GM23338 (cell line): ENCODE measurements around the gene RMDN3. TPM values are rescaled to one million over a fixed set of nuclear protein-coding genes. Genes with fewer than 3 reads are reported as not detected.
A peak's percentile ranks its signal among the peaks of the same experiment; 100 is the strongest.

Experiments used
- ATAC-seq: fragments of 200-7000 bp; cut with Tn5 transposase; 3 replicates; pipeline ENCODE4 v1.9.1; 2020
- DNase-seq: peaks from one replicate; pipeline ENCODE4 v3.0.0-alpha.2; 2015; ENCODE audit warnings: low spot score
- H2AFZ ChIP-seq: fragments of 200-600 bp; sonication (generic); 2 replicates; pipeline ENCODE4 v1.8.0; 2016; ENCODE audit warnings: antibody characterized with exemption, mild to moderate bottlenecking, moderate library complexity
- H3F3A ChIP-seq: fragments of 200-600 bp; sonication (generic); replicated peaks from 2 replicates; pipeline ENCODE4 v1.8.0; 2017; ENCODE audit warnings: antibody characterized with exemption, mixed run types, low read depth
- H3K27ac ChIP-seq: fragments of 200-600 bp; sonication (generic); 2 replicates; pipeline ENCODE4 v1.6.1; 2016; ENCODE audit warnings: low read depth
- H3K27me3 ChIP-seq: fragments of 200-600 bp; sonication (generic); 2 replicates; pipeline ENCODE4 v1.8.0; 2016; ENCODE audit warnings: mild to moderate bottlenecking, mixed run types, moderate library complexity; ENCODE audit not compliant: insufficient read depth
- H3K36me3 ChIP-seq: fragments of 200-600 bp; sonication (generic); 2 replicates; pipeline ENCODE4 v1.8.0; 2016; ENCODE audit warnings: mild to moderate bottlenecking; ENCODE audit not compliant: insufficient read depth
- H3K4me1 ChIP-seq: fragments of 200-600 bp; sonication (generic); 2 replicates; pipeline ENCODE4 v1.8.0; 2016; ENCODE audit warnings: mild to moderate bottlenecking, moderate library complexity; ENCODE audit not compliant: insufficient read depth
- H3K4me2 ChIP-seq: fragments of 200-600 bp; sonication (generic); 2 replicates; pipeline ENCODE4 v1.7.1; 2017; ENCODE audit warnings: mixed run types
- H3K4me3 ChIP-seq: fragments of 200-600 bp; sonication (generic); 2 replicates; pipeline ENCODE4 v1.6.1; 2016; ENCODE audit warnings: mixed run types
- H3K79me2 ChIP-seq: fragments of 200-600 bp; sonication (generic); replicated peaks from 2 replicates; pipeline ENCODE4 v1.8.0; 2017; ENCODE audit warnings: mild to moderate bottlenecking; ENCODE audit not compliant: insufficient read depth
- H3K9me2 ChIP-seq: fragments of 200-600 bp; sonication (generic); 2 replicates; pipeline ENCODE4 v1.8.0; 2017; ENCODE audit not compliant: insufficient read depth
- H4K20me1 ChIP-seq: fragments of 200-600 bp; sonication (generic); replicated peaks from 2 replicates; pipeline ENCODE4 v1.8.0; 2017; ENCODE audit warnings: mild to moderate bottlenecking; ENCODE audit not compliant: insufficient read depth
- H3K27ac Mint-ChIP-seq: 2 replicates; pipeline ENCODE4 v1.8.0; 2020; ENCODE audit warnings: inconsistent platforms, mild to moderate bottlenecking, moderate library complexity, mixed read lengths
- H3K27me3 Mint-ChIP-seq: 3 replicates; pipeline ENCODE4 v1.8.0; 2022; ENCODE audit warnings: low read depth, mild to moderate bottlenecking, moderate library complexity, mixed read lengths, inconsistent platforms; ENCODE audit not compliant: insufficient read depth, poor library complexity
- H3K36me3 Mint-ChIP-seq: 3 replicates; pipeline ENCODE4 v1.8.0; 2021; ENCODE audit warnings: low read depth, mild to moderate bottlenecking, inconsistent platforms, moderate library complexity, mixed read lengths
- H3K4me1 Mint-ChIP-seq: 3 replicates; pipeline ENCODE4 v1.8.0; 2020; ENCODE audit warnings: mild to moderate bottlenecking, inconsistent platforms, mixed read lengths
- H3K4me3 Mint-ChIP-seq: 3 replicates; pipeline ENCODE4 v1.8.0; 2021; ENCODE audit warnings: moderate library complexity, mild to moderate bottlenecking, inconsistent platforms, mixed read lengths
- H3K9me3 Mint-ChIP-seq: 3 replicates; pipeline ENCODE4 v1.8.0; 2020; ENCODE audit warnings: moderate library complexity, mild to moderate bottlenecking, inconsistent platforms, mixed read lengths
- CREB1 ChIP-seq: fragments of 250-450 bp; sonication (Bioruptor Pico); IDR thresholded peaks from 2 replicates; pipeline ENCODE4 v1.5.0; 2020; ENCODE audit warnings: low read depth, mild to moderate bottlenecking, moderate library complexity
- CTCF ChIP-seq, 2 experiments: fragments of 200-600 bp in 1 of 2; sonication (generic) in 1 of 2; conservative IDR thresholded peaks; 2 replicates each; pipeline versions ENCODE4 v1.5.1 to v1.6.1; 2016 to 2017; ENCODE audit warnings: antibody characterized with exemption in 2 of 2, low read depth in 2 of 2, mild to moderate bottlenecking in 2 of 2, moderate library complexity in 1 of 2
- EZH2 ChIP-seq: fragments of 200-600 bp; sonication (generic); IDR thresholded peaks from one replicate; pipeline ENCODE4 v1.8.0; 2017; ENCODE audit warnings: antibody characterized with exemption, mild to moderate bottlenecking, low read depth; ENCODE audit not compliant: unreplicated experiment
- EZH2phosphoT487 ChIP-seq: fragments of 200-600 bp; sonication (generic); IDR thresholded peaks from one replicate; pipeline ENCODE4 v1.8.1; 2018; ENCODE audit warnings: antibody characterized with exemption; ENCODE audit not compliant: unreplicated experiment
- JUNB ChIP-seq: IDR thresholded peaks from one replicate; pipeline ENCODE4 v1.6.1; 2016; ENCODE audit warnings: antibody characterized with exemption; ENCODE audit not compliant: unreplicated experiment
- NANOG ChIP-seq: IDR thresholded peaks from 2 replicates; pipeline ENCODE4 v1.6.1; 2016; ENCODE audit warnings: antibody characterized with exemption, borderline replicate concordance
- POLR2AphosphoS5 ChIP-seq: IDR thresholded peaks from 2 replicates; pipeline ENCODE4 v1.6.1; 2016; ENCODE audit warnings: antibody characterized with exemption, low read depth
- REST ChIP-seq: IDR thresholded peaks from one replicate; pipeline ENCODE4 v1.6.1; 2018; ENCODE audit warnings: antibody characterized with exemption; ENCODE audit not compliant: unreplicated experiment
- STAT1 ChIP-seq: IDR thresholded peaks from one replicate; pipeline ENCODE4 v1.6.1; 2016; ENCODE audit warnings: antibody characterized with exemption; ENCODE audit not compliant: unreplicated experiment
- ZNF114 ChIP-seq: fragments of 250-450 bp; sonication (Bioruptor Pico); IDR thresholded peaks from 2 replicates; pipeline ENCODE4 v1.5.0; 2020; ENCODE audit warnings: mild to moderate bottlenecking, moderate library complexity
- polyA plus RNA-seq: library from polyadenylated mRNA; unstranded; fragments of >200 nt; fragmentation: Nextera tagmentation; extraction: Ambion mirVana; gene quantifications from 2 replicates; pipeline ENCODE4 v1.2.1, GENCODE V29; 2016
- total RNA-seq: library from RNA; depleted of rRNA; stranded (reverse); fragments of >200 nt; shearing (Covaris generic); gene quantifications from 2 replicates; pipeline ENCODE4 v1.2.3, GENCODE V29; 2014
- TF ChIP-seq, protein P1 (sequence below): fragments of 250-450 bp; sonication (Bioruptor Pico); IDR thresholded peaks from 2 replicates; pipeline ENCODE4 v1.5.0; 2020; ENCODE audit warnings: mild to moderate bottlenecking, moderate library complexity
- TF ChIP-seq, protein P2 (sequence below): IDR thresholded peaks from 2 replicates; pipeline ENCODE4 v1.6.1; 2016; ENCODE audit warnings: antibody characterized with exemption

Gene RMDN3
- total and polyA plus RNA-seq, 2 experiments from 2014 or later: 15.6 to 17.0 TPM

DNA sequence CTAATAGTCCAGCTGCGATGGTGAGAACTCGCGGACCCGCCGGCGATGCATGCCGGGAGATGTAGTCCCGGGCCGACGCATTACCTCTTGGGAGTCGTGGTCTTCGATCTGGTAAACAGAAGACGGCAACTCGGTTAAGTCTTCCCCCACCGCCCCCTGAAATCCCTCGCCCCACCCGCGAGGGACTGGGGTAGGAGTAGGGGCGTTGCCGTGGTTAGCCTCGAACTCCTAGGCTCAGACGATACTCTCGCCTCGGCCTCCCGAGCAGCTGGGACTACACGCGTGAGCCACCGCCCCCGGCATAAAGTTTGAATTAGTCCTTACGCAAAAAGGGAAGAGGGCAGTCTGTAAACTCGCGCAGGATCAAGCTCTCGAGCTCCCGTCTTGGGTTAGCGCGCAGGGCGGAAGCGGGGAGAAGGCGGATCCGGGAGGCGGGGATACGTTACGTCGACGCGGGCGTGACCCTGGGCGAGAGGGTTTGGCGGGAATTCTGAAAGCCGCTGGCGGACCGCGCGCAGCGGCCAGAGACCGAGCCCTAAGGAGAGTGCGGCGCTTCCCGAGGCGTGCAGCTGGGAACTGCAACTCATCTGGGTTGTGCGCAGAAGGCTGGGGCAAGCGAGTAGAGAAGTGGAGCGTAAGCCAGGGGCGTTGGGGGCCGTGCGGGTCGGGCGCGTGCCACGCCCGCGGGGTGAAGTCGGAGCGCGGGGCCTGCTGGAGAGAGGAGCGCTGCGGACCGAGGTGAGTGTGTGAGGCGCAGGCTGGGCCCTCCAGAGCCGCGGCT lies 60.2 kb downstream of the RMDN3 start, which contains the start of gene RAD51:
RAD51 (plus strand) TSS at position 487 of the 781 bp plus-strand sequence. CDS start 3,585 bp downstream, outside the sequence.
- peaks cover 15% of the 10 kb centered on the region for H3F3A ChIP-seq
- Mint-ChIP-seq H3K4me3 (peak within 1 kb of the TSS; percentile 100), H3K9me3 (no peaks in the 10 kb centered on the region), H3K27ac (peak within 1 kb of the TSS; percentile 97), H3K36me3 (peaks cover 30% of the 10 kb centered on the region), H3K4me1 (peaks cover 9% of the 10 kb centered on the region), H3K27me3 (peaks cover 15% of the 10 kb centered on the region)
- H2AFZ ChIP-seq: peak within 1 kb of the TSS; percentile 99
- peak; percentile 93; the same call in 1 of the 2 replicates for TF ChIP-seq POLR2AphosphoS5
- TF ChIP-seq EZH2: no peak
- TF ChIP-seq EZH2phosphoT487: no peak
- TF ChIP-seq, protein P1, sequence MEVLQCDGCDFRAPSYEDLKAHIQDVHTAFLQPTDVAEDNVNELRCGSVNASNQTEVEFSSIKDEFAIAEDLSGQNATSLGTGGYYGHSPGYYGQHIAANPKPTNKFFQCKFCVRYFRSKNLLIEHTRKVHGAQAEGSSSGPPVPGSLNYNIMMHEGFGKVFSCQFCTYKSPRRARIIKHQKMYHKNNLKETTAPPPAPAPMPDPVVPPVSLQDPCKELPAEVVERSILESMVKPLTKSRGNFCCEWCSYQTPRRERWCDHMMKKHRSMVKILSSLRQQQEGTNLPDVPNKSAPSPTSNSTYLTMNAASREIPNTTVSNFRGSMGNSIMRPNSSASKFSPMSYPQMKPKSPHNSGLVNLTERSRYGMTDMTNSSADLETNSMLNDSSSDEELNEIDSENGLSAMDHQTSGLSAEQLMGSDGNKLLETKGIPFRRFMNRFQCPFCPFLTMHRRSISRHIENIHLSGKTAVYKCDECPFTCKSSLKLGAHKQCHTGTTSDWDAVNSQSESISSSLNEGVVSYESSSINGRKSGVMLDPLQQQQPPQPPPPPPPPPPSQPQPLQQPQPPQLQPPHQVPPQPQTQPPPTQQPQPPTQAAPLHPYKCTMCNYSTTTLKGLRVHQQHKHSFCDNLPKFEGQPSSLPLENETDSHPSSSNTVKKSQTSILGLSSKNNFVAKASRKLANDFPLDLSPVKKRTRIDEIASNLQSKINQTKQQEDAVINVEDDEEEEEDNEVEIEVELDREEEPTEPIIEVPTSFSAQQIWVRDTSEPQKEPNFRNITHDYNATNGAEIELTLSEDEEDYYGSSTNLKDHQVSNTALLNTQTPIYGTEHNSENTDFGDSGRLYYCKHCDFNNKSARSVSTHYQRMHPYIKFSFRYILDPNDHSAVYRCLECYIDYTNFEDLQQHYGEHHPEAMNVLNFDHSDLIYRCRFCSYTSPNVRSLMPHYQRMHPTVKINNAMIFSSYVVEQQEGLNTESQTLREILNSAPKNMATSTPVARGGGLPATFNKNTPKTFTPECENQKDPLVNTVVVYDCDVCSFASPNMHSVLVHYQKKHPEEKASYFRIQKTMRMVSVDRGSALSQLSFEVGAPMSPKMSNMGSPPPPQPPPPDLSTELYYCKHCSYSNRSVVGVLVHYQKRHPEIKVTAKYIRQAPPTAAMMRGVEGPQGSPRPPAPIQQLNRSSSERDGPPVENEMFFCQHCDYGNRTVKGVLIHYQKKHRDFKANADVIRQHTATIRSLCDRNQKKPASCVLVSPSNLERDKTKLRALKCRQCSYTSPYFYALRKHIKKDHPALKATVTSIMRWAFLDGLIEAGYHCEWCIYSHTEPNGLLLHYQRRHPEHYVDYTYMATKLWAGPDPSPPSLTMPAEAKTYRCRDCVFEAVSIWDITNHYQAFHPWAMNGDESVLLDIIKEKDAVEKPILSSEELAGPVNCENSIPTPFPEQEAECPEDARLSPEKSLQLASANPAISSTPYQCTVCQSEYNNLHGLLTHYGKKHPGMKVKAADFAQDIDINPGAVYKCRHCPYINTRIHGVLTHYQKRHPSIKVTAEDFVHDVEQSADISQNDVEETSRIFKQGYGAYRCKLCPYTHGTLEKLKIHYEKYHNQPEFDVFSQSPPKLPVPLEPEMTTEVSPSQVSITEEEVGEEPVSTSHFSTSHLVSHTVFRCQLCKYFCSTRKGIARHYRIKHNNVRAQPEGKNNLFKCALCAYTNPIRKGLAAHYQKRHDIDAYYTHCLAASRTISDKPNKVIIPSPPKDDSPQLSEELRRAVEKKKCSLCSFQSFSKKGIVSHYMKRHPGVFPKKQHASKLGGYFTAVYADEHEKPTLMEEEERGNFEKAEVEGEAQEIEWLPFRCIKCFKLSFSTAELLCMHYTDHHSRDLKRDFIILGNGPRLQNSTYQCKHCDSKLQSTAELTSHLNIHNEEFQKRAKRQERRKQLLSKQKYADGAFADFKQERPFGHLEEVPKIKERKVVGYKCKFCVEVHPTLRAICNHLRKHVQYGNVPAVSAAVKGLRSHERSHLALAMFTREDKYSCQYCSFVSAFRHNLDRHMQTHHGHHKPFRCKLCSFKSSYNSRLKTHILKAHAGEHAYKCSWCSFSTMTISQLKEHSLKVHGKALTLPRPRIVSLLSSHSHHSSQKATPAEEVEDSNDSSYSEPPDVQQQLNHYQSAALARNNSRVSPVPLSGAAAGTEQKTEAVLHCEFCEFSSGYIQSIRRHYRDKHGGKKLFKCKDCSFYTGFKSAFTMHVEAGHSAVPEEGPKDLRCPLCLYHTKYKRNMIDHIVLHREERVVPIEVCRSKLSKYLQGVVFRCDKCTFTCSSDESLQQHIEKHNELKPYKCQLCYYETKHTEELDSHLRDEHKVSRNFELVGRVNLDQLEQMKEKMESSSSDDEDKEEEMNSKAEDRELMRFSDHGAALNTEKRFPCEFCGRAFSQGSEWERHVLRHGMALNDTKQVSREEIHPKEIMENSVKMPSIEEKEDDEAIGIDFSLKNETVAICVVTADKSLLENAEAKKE: no peak
- TF ChIP-seq STAT1: no peak
- peak; percentile 3 for TF ChIP-seq REST
- TF ChIP-seq NANOG: no peak
- no peak for TF ChIP-seq JUNB
- TF ChIP-seq CTCF (conservative IDR thresholded peaks at IDR 0.05; ENCODE audit: low read depth in 2 of 2): no peak
- TF ChIP-seq, protein P2, sequence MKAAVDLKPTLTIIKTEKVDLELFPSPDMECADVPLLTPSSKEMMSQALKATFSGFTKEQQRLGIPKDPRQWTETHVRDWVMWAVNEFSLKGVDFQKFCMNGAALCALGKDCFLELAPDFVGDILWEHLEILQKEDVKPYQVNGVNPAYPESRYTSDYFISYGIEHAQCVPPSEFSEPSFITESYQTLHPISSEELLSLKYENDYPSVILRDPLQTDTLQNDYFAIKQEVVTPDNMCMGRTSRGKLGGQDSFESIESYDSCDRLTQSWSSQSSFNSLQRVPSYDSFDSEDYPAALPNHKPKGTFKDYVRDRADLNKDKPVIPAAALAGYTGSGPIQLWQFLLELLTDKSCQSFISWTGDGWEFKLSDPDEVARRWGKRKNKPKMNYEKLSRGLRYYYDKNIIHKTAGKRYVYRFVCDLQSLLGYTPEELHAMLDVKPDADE: peak; percentile 74
- peak; percentile 84 for TF ChIP-seq CREB1 (CRISPR knock-in tag)
- no peak for TF ChIP-seq ZNF114 (CRISPR knock-in tag)
- no peaks in the 10 kb centered on the region for H3K27me3 ChIP-seq
- H3K9me2 ChIP-seq: no peaks in the 10 kb centered on the region
- peaks cover 7% of the 10 kb centered on the region; the same call in 1 of the 2 replicates for H3K4me1 ChIP-seq
- ATAC-seq (peak; percentile 91), DNase-seq (peak; percentile 97)
- peaks cover 35% of the 10 kb centered on the region for H3K79me2 ChIP-seq
- H3K27ac ChIP-seq: peak within 1 kb of the TSS; percentile 98
- no peaks in the 10 kb centered on the region; the same call in 1 of the 2 replicates for H4K20me1 ChIP-seq
- peak within 1 kb of the TSS; percentile 99 for H3K4me2 ChIP-seq
- peak within 1 kb of the TSS; percentile 99 for H3K4me3 ChIP-seq
- peaks cover 16% of the 10 kb centered on the region for H3K36me3 ChIP-seq
